ENCODE data around the gene PFKFB2. TPM values are rescaled to one million over a fixed set of nuclear protein-coding genes. Genes with fewer than 3 reads are reported as not detected.

Gene PFKFB2
- total RNA-seq, 6 experiments from 2014 or later, result 2.5 to 7.0 (median 3.2) TPM

- H3K4me1 Mint-ChIP-seq (ENCODE audit: low read depth), result peaks cover 1% of the 10 kb centered on the region; the same call in 1 of the 2 replicates
- no peaks in the 10 kb centered on the region for H3K36me3 Mint-ChIP-seq (ENCODE audit: low read depth)
- no peaks in the 10 kb centered on the region for H3K9me3 Mint-ChIP-seq
- H3K27ac Mint-ChIP-seq, result no peak overlapping the region
- DNase-seq, result no peak
- no peak overlapping the region for H3K4me3 Mint-ChIP-seq
- peaks cover 5% of the 10 kb centered on the region for H3K27me3 Mint-ChIP-seq (ENCODE audit: insufficient read depth)
- TF ChIP-seq CTCF (IDR thresholded peaks at IDR 0.05), result no peak
Observed at GRCh38 chr1:207058252-207058651, 5.2 kb downstream of the PFKFB2 start.

- H3K4me3 Mint-ChIP-seq, result no peak overlapping the region
- no peaks in the 10 kb centered on the region for H3K4me1 Mint-ChIP-seq (ENCODE audit: low read depth)
- no peaks in the 10 kb centered on the region for H3K36me3 Mint-ChIP-seq (ENCODE audit: low read depth)
- TF ChIP-seq CTCF (IDR thresholded peaks at IDR 0.05), result peak; percentile 27
- H3K9me3 Mint-ChIP-seq, result no peaks in the 10 kb centered on the region
- DNase-seq, result no peak
- H3K27ac Mint-ChIP-seq, result no peak overlapping the region
- H3K27me3 Mint-ChIP-seq (ENCODE audit: insufficient read depth), result peaks cover 3% of the 10 kb centered on the region
Observed at GRCh38 chr1:207058878-207059867, 6.1 kb downstream of the PFKFB2 start.

GRCh38 chr1:207059881-207060280, 6.8 kb downstream of the PFKFB2 start:
- H3K27me3 Mint-ChIP-seq (ENCODE audit: insufficient read depth), result peaks cover 3% of the 10 kb centered on the region

GRCh38 chr1:207060596-207060995, 7.5 kb downstream of the PFKFB2 start:
- no peak for DNase-seq
- Mint-ChIP-seq H3K36me3 (ENCODE audit: low read depth) (no peaks in the 10 kb centered on the region), H3K9me3 (no peaks in the 10 kb centered on the region), H3K4me3 (no peak overlapping the region), H3K27ac (no peak overlapping the region), H3K27me3 (ENCODE audit: insufficient read depth) (peaks cover 3% of the 10 kb centered on the region), H3K4me1 (ENCODE audit: low read depth) (no peaks in the 10 kb centered on the region)
- no peak for TF ChIP-seq CTCF (IDR thresholded peaks at IDR 0.05)

More at GRCh38 chr1:207059881-207060280, 6.8 kb downstream of the PFKFB2 start:
- TF ChIP-seq CTCF (IDR thresholded peaks at IDR 0.05), result no peak
- Mint-ChIP-seq H3K27ac (no peak overlapping the region), H3K4me3 (no peak overlapping the region), H3K4me1 (ENCODE audit: low read depth) (no peaks in the 10 kb centered on the region), H3K9me3 (no peaks in the 10 kb centered on the region), H3K36me3 (ENCODE audit: low read depth) (no peaks in the 10 kb centered on the region)
- DNase-seq, result no peak

- TF ChIP-seq CTCF (IDR thresholded peaks at IDR 0.05), result no peak
- no peaks in the 10 kb centered on the region for H3K4me1 Mint-ChIP-seq (ENCODE audit: low read depth)
- H3K9me3 Mint-ChIP-seq, result no peaks in the 10 kb centered on the region
- no peak overlapping the region for H3K27ac Mint-ChIP-seq
- H3K36me3 Mint-ChIP-seq (ENCODE audit: low read depth), result no peaks in the 10 kb centered on the region
- H3K4me3 Mint-ChIP-seq, result no peak overlapping the region
- H3K27me3 Mint-ChIP-seq (ENCODE audit: insufficient read depth), result no peaks in the 10 kb centered on the region; the same call in 1 of the 2 replicates
- DNase-seq, result no peak
Observed at GRCh38 chr1:207062058-207062457, 9.0 kb downstream of the PFKFB2 start.
